H4 (cell line): ENCODE results near the gene BST2. TPM values are rescaled to one million over a fixed set of nuclear protein-coding genes. Genes with fewer than 3 reads are reported as not detected.

Experiments used
- DNase-seq: peaks from one replicate; pipeline ENCODE4 v3.0.0-alpha.2; 2015; ENCODE audit warnings: low spot score
- total RNA-seq: library from RNA; depleted of rRNA; stranded (reverse); fragments of >200 nt; shearing (Covaris generic); gene quantifications from 2 replicates; pipeline ENCODE4 v1.2.3, GENCODE V29; 2014

Gene BST2
- total RNA-seq, 1 experiment from 2014 or later = 396 TPM

DNA sequence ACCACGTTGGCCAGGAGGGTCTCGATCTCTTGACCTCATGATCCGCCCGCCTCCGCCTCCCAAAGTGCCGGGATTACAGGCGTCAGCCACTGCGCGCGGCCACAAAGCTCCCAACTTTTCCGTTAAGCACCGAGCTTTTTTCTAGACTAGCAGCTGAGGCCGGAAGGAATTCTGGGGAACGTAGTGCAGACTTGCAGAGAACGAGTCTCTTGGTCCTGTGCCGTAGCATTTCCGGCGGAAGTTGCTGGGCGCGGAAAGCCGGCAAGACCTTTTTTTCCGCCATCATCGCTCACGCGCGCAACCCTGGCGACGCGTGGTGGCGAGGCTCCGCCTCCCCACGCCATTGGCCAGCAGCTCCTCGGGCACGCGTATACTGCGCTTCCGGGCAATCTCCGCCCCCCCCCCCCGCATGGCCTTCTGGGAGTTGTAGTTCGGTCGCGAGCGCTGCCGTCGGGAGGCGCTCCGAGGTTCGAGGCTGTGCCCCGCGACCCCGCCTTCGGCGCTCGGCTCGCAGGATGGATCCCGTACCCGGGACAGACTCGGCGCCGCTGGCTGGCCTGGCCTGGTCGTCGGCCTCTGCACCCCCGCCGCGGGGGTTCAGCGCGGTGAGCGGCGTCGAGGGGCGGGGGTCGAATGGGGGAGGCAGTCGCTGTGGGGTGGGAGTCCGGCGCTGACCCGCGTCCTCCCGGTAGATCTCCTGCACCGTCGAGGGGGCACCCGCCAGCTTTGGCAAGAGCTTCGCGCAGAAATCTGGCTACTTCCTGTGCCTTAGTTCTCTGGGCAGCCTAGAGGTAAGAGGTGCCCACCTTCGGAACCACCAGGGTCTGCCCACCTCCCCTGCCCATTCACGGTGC is 14.4 kb upstream of the BST2 start, which contains the start of gene MVB12A:
Gene MVB12A (plus strand): TSS at position 427 of the 854 bp plus-strand sequence. CDS start 89 bp downstream, at position 516.
- peak; percentile 100 for DNase-seq

DNA sequence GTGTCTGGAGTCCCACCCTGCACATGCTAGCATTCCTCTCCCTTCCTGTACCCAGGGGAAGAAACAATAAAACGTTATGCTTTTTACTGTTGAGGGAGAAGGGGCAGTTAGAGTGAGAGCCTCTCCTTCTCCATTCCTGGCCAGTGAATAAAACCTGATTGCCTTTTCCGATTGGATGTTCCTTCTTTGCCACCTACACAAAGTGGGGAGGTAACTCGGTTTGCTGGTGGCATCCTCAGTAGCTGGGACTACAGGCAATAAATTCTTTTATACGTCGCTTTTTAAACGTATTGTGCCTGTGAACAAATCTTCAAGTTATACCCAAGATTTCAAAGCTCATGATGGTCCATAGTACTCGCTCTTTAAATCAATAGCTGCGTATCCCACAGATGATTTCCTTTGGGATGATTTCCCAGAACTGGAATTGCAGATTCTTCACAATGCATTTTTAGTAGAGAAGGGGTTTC is 13.8 kb upstream of the BST2 start:
- no peak for DNase-seq

DNA sequence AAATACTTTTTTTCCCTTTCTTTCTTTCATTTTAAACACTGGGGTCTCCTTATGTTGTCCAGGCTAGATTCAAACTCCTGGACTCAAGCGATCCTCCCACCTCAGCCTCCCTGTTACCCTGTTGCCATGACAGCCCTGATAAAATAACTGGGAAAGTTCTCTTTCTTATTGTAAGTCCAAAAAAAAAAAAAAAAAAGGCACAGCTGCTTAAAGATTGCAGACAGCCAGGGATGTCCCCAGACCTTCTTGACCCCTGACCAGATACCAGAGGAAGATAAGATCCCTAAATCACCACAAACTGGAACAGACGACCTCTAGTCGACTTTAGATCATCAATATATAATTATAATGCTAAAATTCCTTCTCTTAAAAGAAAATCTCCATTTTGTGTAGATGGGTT is 13.3 kb upstream of the BST2 start:
- no peak for DNase-seq

DNA sequence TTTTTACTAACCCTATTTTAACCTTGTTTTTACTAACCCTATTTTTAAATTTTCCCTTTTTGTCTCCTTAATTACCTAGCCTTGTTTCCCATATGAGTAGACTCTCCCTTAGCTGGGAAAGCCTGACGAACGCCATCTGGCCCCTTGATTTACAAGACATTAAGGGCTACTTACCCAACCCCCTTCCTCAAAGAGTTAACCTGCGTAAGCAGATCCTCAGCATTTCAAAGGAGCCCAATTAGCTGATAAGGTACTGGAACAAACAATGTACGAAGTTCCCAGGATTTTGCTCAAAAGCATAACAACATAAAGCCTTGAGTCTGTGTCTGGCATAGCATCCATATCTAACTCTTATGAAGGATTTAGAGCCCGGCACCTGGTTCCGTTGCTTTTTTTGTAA is 9.7 kb upstream of the BST2 start:
- no peak for DNase-seq

DNA sequence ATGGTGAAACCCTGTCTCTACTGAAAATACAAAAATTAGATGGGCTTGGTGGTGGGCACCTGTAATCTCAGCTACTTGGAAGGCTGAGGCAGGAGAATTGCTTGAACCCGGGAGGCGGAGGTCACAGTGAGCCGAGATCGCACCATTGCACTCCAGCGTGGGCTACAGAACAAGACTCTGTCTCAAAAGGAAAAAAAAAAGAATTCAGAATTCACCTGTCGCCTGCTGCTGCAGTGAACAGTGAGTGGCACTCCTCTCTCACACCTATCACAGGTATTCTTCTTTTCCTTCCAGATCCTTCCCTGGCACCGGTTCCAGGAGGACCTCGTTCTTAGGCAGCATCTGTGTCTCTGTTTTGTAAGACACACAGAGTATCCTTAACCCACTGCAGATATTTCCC is 8.7 kb upstream of the BST2 start:
- no peak for DNase-seq

DNA sequence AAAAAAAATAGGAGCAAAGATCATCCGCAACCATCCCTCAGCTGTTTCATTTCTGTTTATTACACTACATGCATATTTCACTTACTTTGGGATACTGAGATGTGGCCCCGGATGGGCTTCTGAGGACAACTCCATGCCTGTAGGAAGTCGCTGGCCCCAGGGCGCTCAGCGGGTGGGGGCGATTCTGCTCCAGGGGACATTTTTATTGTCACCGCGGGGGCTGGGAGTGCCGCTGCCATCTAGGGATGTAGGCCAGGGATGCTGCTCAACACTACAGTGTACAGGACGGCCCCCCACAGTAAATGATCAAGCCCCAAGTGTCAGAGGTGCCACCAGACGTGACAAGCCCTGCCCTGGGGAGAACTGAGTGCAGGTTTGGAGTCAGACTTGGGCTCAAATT is 6.4 kb upstream of the BST2 start:
- DNase-seq = no peak

DNA sequence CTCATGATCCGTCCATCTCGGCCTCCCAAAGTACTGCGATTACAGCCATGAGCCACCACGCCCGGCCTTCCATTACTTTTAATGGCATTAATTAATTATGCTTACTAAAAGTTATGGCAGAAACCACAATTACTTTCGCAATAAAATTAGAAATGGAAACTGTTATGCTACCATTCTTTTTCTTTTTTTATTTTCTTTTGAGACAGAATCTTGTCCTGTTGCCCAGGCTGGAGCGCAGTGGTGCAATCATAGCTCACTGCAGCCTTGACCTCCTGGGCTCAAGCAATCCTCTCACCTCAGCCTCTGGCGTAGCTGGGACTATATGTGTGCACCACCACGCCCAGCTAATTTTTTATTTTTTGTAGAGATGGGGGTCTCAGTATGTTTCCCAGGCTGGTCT is 4.6 kb upstream of the BST2 start:
- DNase-seq = no peak

DNA sequence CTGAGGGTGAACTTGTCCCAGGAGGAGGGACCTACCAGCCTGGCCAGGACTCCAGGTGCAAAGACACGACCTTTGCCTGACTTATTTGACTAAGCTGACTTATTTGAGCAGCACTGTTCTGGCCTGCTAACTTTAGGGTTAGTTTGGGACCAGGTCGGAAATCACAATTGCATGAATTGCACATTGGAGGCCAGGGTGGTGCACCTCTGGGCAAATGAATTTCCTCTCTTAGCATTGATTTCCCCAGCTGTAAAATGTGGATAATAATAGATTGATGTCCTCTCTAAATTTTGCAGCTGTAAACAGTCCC is 1.4 kb upstream of the BST2 start:
- no peak for DNase-seq

DNA sequence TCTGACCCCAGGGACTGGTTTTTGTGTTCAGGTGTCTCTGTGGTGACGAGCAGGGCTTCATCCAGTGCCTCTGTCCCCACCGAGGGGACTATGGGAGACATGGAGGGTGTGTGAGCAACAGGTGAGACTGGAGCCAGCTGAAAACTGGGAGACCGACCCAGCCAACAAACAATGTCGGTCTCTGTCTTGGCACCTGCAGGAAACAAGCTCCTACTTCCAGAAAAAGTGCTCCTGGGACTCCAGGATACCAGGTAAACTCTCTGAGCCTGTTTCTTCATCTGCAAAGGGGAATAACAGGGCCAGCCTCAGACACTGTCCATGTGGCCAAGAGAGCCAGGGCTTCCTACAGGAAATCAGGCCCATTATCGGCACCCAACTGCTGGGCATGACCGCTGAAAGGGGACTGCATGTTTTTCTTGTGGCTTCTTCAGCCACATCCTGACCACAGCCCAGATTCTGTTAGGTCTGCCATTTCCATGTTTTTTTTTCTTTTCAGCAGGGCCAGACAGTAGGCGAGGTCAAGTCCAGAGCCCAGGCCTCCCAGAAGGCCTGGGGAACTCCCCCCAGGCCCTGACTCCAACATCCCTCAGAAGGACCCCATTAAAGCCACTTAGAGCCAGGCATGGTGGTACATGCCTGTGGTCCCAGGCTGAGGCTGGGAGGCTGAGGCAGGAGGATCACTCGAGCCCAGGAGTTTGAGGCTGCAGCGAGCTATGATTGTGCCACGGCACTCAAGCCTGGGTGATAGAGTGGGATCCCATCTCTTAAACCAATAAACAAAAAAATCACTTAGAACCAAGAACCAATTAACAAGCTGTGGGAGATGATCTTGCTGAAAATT is 836 bp upstream of the BST2 start:
- DNase-seq = peak; percentile 97

DNA sequence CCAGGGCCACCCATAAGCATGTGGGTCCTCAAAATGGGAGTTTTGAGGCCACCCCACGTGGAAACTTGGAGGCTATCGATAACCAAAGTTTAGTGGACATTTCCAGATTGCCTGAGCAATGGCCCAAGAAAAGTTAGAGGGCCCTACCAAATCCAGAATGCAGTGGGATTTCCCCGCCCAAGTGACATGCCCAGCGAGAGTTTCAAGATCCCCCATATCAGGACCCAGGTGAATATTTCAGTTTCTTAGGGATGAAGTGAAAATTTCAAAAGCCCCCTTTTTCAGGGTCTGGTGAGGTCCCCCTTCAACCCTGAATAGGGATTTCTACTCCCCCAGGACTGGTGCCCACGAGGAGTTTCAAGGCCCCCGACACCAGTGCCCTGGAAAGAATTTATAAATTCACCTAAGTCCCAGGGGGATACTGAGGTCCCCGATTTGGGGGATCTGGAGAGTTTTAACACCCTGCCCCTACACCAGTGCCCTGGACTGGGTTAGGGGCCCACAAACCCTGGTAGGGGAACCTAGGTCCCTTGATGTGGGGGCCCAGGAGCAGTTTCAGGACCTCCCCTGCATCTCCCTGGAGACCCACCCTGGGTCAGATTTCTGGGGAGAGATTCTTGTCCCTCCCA is 695 bp downstream of the BST2 start:
- no peak for DNase-seq

DNA sequence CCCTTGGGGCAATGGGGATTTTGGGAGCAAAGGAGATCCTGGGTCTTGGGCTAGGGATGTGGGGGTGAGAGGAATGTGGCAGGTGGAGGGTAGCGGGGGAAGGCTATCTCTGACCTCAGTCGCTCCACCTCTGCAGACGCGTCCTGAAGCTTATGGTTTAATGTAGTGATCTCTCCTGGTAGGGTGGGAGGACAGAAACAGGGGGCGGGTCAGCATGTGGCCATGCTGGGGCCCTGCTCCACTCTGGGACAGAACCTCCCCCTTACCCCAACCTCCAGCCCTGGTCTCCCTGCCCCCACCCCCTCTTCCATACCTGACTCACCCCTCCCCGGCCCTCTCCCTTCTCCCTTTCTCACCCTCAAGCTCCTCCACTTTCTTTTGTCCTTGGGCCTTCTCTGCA is 1.4 kb downstream of the BST2 start:
- DNase-seq = no peak

DNA sequence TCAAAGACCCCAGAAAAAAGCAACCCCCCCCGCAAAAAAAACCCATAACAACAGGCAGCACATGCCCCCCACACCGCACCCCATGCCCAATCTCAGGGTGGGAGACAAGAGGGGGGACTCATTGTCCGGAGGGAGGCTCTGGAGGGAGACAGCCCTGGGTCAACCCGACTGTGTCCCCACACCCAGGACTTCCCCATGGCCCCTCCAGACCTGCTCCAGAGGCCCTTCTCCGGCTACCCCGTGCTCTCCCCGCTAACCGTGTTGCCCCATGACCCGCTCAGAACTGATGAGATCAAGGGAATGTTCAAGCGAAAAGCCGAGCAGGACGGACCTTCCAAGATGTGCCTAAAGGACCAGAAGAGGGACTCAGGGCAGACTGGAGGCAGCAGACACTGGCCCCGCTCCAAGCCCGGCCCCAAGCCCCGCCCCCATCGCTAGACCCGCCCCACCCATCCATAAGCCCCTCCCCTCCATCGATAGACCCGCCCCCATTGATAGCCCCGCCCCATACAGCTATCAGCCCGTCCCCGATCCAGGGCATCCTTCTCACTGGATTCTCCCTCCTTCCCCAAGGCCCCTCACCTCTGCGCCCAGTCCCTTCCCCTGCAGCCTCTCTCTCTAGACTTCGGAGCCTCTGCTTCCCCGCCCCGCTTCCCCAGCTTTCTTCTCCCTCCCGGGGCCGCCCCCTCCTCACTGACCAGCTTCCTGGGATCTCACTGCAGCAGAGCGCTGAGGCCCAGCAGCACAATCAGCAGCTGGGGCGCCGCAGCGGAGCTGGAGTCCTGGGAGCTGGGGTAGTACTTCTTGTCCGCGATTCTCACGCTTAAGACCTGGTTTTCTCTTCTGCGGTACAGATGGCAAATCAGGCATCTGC is 2.2 kb downstream of the BST2 start:
- no peak for DNase-seq

DNA sequence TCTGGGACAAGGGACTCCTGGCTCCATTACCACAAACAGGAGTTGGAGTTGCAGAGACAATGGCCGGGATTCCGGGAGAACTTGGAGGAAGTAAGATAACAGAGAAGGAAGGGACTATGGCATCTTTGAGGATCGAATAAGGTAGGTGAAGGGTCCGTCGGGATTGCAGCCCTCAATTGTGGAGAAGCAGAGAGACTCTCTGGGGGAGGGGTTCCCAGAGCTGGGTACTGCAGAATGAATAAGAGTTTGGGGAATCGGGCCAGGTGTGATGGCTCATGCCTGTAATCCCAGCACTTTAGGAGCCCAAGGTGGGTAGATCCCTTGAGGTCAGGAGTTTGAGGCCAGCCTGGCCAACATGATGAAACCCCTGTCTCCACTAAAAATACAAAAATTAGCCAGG is 3.8 kb downstream of the BST2 start:
- DNase-seq = no peak

DNA sequence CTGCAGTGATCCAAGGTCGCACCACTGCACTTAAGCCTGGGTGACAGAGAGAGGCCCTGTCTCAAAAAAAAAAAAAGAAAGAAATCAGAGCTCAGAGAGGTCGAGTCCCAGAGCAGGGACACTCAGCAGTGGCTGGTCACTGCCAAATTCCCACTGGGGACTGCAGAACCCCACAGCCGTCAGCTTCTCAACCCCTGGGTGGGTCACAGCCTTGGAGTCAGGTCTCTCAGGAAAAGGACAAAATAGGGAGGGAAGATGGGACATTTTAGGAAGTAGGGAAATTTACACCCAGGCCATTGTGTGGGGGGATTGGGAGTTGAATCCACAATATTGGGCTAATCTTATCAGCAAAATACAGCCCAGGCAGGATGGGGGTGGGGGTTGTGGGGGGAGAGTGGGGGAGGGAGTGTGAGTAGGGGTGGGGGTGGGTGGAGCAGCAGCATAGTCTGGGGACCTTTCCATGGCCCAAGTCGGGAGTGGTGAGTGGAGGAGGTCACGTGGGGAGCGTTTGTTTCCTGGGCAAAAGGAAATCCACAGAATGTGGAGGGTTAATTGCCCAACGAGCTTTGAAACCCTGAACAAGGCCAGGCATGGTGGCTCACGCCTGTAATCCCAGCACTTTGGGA is 6.4 kb downstream of the BST2 start:
- DNase-seq = no peak

DNA sequence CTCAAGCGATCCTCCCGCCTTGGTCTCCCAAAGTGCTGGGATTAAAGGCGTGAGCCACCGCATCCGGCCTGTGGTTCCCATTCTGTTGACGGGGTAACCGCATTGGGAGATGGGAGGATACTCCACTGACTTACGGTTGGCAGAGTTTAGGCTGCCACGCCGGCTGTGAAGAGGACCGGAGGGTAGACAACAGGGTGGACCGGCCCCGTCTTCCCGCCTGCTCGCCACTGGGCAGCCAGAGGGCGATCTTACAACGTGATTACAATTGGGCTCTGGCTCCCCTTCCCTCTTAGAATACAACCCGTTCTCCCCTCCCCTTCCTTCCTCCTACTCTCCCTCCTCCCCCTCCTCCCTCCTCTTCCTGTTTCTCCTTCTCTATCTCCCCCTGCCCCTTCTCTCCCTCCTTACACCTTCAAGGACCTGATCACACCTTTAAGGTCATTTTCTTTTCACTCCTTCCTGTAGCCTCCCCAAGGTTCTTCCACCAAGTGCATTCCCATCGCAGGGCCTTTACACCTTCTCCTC is 10.5 kb downstream of the BST2 start:
- DNase-seq = peak; percentile 72

DNA sequence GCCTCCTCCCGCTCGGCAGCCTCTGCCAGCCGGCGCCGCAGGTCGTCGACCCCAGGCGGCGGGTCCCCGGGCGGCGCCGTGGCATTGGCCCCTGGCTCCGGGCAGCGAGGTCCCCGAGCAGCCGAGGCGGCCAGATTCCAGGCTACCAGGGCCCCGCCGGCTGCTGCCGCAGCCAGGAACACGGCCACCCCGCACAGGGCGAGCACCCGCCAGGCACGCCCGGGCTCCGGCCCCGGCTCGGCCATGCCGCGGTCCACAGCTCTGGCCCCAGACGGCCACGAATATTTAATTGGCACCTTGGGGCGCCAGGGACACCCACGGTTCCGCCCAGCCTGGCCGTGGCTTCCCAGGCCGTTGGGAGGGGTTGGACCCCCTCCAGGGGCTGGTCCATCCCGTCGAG is 11.5 kb downstream of the BST2 start, which contains the start of gene CCDC194:
Gene CCDC194 (minus strand): TSS at position 283 of the 400 bp plus-strand sequence. CDS start 38 bp downstream, at position 245.
- DNase-seq = no peak

DNA sequence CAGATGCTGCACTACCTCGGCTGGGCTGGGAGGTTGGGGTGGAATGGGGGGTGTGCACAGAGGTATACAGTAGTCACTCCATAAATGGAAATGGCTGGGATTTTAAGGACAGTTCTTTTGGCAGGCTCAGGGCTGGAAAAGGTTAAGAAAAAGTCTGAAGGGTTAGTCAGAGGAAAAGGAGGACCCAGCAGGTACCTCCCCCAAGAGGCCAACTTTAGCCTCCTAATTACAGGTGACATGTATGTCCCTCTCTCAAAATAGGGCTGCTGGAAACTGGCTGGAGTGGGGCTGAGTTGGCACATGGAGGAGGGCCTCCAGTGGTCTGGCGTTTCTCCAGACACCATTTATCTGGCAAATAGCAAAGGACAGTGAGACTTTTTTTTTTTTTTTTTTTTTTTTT is 12.4 kb downstream of the BST2 start:
- DNase-seq = peak; percentile 78

DNA sequence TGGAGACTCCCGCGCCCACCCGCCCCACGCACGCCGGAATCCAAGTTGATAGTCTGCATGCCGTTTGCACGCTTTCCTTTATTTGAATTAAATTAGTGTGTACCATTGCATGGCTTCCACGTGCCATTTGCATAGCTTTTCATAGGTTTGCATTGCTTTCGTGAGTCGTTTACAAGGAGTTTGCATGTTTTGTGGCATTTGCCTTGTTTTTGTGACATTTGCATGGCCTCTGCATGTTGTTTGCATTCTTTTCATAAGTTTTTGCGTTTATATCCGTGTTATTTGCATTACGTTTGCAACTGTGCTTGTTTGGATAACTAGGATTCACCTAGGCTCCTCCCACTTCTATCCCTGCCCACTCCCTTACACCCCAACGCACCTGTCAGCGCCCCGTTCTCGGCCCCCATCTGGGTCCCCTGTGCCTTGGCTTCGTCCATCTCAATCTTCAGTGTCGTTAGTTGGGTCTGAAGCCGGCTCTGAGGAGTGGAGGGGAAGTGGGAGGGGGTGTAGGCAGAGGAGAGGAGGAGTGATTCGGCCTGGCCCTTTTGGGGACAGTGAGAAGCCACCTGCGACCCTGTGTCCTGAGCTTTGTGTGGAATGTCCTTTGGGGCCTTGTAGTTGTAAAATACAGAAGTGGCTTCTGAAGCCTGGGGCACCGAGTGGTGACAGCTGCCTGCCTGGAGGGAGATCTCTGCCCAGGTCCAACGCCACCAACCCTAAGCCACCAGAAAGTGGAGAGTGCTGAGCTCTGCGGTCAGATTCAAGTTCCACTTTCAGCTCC is 13.9 kb downstream of the BST2 start:
- DNase-seq = no peak

DNA sequence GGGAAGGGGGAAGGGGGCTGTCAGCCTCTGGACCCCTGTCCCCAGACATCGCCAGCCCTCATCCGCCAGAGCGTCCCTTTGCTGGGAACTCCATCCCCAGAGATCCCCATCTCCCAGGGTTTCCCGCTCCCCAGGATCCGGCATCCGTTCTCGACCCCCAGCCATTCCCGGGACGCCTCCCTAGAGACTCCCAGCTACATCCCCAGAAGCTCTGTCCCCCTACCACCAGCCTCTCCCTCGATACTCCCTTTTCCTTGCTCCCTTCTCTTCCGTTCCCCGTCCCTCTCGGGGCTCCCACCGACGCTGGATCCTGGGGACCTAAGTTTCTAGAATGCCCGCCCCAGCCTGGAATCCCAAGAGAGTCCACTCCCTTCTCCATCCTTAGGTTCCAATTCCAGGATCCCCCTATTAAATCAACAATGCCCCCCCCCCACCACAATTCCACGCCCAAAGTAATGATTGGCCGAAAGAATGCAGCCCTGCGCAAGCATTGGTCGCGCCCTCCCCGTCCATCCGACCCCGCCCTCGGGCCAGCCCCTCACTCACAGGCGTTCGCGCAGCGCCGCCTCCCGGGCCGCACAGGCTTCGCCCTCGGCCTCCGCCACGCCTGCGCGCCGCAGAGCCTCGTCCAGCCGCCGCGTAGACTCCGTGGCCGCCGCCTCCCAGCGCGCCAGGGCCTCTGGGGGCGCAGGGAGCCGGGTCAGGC is 14.6 kb downstream of the BST2 start:
- peak; percentile 94 for DNase-seq
